GM20431 (cell line): Measurements from ENCODE around the gene LPCAT1.

Experiments
- in situ Hi-C: fragments of 300-500 bp; cut with MseI, MboI; formaldehyde crosslinking; loops from one replicate; pipeline ENCODE4 v1.15.0; 2020; ENCODE audit warnings: low sequenced_read_pairs; ENCODE audit not compliant: unreplicated experiment

Gene LPCAT1

GRCh38 chr5:1555011-1555807 is 31.4 kb upstream of the LPCAT1 start:
- in situ Hi-C loops = no loop called here

- in situ Hi-C loops = no loop called here
Observed at GRCh38 chr5:1554410-1554967, 30.7 kb upstream of the LPCAT1 start.

GRCh38 chr5:1553539-1554409 is 30.0 kb upstream of the LPCAT1 start:
- in situ Hi-C loops = no loop called here

- in situ Hi-C loops = no loop called here
Observed at GRCh38 chr5:1552521-1553255, 28.9 kb upstream of the LPCAT1 start.

DNA sequence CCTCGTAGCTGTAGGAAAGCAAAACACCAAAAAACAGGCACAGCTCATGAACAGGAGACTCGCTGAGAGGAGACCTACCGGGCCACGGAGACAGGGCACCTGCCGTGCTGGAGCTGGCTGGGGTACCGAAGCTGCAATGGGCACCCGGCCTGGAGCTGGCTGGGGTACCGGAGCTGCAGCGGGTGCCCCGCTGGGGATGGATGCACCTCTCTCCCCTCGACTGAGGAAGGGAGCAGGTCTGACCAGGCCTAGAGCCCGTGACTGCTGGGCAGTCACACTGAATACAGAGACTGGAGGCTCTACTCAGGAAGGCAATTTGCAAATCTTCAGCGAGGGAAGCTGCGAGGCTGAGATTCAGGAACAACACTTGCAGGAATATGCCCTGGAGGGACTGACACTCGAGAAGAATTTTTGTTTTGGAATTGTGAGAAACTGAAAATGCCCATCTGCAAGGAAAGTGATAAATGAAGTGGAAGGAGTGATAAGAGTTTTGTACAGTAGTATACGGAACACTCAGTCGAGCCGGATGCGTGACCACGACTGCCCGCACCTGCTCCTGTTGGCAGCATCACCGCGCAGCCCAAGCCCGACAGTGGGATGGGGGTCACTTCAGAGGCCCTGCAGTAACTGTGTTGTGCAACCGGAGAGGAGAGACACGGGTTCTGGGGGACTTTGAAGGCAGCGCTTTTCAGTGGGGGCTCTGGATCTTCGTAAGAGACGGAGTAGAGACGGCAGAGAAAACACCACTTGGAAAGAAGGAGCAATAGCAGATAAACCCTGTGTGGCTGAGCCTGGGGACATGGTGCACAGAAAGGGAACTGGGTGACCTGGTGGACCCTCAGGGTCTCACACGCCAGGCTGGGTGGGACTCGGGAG is 27.9 kb upstream of the LPCAT1 start:
- in situ Hi-C loops = no loop called here

GRCh38 chr5:1550287-1551076 is 26.7 kb upstream of the LPCAT1 start:
- in situ Hi-C loops = no loop called here

- in situ Hi-C loops = no loop called here
Observed at GRCh38 chr5:1549475-1550030, 25.8 kb upstream of the LPCAT1 start.

DNA sequence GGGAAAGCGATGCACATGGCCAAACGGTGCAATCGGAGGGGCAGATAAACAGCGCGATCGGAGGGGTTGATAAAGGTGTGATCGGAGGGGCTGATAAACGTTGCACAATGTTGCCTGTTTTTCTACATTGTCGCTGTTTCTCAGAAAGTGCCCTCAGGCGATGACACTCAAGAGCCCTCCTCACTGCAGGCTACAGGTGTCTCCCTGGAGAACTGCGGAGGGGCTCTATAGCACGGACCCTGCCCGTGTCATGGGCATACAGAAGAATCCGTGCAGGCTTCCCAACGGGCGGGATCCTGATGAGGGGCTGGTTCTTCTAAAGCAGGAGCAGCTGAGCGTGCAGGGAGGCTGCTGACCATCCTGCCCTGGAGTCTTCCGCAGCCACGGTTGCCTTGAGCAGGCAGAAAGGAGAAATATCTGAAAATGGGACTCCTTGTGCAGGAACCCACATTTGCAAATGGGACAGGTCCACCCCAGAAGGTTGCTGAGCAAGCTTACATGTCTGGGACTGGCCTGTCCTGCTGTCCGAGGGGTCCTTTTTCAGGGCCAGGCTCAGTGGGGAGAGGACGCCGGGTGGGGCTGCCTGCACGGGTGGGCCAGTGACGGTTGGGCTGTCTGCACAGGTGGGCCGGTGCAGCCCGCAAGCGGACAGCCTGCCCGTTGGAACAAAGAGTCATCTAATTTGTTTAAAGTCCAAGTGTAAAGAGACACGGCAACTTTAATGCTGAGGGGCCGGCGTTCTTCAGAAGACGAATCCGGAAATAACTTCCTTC is 25.1 kb upstream of the LPCAT1 start:
- in situ Hi-C loops = no loop called here

GRCh38 chr5:1547655-1548054 is 23.9 kb upstream of the LPCAT1 start:
- in situ Hi-C loops = no loop called here

- in situ Hi-C loops = no loop called here
Observed at GRCh38 chr5:1547236-1547635, 23.5 kb upstream of the LPCAT1 start.

GRCh38 chr5:1546556-1546955 is 22.8 kb upstream of the LPCAT1 start:
- in situ Hi-C loops = no loop called here

DNA sequence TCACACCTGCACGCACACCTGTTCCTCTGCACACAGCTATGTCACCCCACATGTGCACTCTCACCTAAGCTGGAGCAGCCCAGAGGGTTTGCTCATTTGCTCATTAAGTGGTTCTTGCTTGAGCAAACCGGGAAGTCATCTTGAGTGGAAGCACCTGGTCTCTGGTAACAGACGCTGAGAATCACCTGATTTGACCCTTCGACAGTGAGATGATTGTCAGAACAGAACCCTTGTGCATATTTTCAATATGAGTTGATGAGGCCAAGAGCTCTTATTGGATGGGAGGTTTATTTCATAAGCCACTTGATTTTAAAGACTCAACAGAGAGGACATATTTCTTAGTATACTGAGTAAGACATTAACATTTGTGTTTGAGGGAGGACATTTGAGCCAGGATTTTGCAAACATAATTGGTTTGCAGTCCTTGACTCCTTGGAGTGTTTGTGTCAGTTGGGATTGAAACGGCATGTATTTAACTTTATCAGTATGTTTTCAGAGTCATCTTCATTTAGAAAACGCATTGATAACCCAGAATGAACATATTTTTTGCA is 22.1 kb upstream of the LPCAT1 start:
- in situ Hi-C loops = no loop called here

DNA sequence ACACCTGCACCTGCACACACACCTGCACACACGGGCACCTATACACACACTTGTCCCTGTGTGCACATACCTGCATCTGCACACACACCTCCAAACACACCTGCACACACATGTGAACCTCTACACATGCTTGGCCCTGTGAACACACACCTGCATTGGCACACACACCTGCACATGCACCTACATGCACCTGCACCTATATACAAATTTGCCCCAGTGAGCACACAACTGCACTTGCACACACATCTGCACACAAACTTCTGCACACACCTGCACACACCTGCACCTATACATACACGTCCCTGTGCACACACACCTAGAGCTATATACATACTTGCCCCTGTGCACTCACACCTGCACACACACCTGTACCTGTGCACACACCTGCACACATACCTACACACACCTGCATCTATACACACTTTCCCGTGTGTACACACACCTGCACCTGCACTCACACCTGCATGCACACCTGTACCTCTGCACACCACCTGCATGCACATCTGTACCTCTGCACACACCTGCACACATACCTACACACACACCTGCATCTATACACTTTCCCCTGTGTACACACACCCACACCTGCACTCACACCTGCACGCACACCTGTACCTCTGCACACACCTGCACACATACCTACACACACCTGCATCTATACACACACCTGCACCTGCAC is 21.5 kb upstream of the LPCAT1 start:
- in situ Hi-C loops = no loop called here

DNA sequence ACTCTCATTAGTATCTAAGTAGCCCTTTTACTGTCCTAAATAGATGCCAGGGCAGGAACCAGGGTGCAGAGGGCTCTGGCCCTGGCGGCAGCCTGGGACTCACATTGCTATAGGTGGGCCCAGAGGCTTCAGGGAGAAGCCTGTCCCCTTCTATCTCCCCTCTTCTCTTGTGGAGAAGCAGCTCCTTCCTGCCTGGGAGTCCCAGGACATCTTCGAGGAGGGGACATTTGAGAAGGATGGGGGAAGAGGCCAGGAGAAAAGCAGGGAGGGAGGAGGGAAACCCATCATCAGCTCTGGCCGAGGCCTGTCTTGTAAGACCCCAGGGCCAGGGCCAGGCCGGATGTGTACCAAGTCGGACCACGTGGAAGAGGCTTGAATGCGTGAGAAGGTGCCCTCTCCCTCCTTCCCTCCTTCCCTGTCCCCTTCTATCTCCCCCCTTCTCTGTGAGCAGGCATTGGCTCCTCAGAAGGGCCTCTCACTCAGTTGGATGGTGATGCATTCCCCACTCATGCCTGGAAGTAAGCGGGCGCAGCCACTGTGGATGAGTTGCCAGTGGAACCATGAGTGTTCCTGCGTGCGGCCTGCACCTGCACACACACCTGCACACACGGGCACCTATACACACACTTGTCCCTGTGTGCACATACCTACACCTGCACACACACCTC is 20.7 kb upstream of the LPCAT1 start:
- in situ Hi-C loops = no loop called here

DNA sequence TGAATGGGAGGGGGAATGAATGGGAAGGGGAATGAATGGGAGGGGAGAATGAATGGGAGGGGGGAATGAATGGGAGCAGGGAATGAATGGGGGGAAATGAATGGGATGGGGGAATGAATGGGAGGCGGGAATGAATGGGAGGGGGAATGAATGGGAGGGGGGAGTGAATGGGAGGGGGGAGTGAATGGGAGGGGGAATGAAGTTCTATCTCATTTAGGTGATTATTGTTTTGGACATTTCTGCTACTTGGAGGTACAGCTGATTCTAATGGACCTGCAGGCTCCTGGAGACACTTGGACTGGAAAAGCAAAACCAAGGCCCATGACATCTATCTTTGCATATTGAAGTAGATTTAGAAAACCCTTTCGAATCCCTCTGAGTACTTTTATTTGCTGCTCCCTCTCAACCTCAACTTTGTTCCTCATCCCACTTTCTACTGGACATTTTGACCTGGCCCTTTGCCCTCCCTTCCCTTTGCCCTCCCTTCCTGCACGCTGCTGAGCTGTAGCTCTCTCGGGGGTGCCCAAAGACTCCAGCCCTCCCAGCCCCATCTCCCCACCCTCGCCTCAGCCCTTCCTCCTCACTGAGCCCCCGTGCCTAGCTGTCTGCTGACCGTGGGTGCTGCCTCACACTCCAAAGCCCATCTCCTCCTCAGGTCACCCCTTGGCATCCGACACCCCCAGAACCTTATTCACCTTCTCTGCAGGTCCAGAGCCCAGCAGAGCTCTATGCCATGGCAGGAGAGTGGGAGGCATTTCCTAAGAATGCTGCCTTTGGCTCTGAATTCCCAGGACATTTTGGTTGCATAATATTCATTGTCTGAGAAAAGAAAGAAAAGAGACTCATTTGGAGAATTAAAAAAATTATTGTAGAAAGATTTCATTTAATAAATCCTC is 19.9 kb upstream of the LPCAT1 start:
- in situ Hi-C loops = no loop called here
